ENCODE results near the gene SLC9A8.
A peak's percentile ranks its signal among the peaks of the same experiment; 100 is the strongest.

SLC9A8 gene

GRCh38 chr20:49919009-49919408 is 106.4 kb downstream of the SLC9A8 start:
- no peak for DNase-seq

- no peak for DNase-seq
Measured at GRCh38 chr20:49919461-49919860, 106.8 kb downstream of the SLC9A8 start.

GRCh38 chr20:49924247-49924646 is 111.6 kb downstream of the SLC9A8 start:
- DNase-seq: no peak

- no peak for DNase-seq
Measured at GRCh38 chr20:49925901-49926454, 113.3 kb downstream of the SLC9A8 start.

DNA sequence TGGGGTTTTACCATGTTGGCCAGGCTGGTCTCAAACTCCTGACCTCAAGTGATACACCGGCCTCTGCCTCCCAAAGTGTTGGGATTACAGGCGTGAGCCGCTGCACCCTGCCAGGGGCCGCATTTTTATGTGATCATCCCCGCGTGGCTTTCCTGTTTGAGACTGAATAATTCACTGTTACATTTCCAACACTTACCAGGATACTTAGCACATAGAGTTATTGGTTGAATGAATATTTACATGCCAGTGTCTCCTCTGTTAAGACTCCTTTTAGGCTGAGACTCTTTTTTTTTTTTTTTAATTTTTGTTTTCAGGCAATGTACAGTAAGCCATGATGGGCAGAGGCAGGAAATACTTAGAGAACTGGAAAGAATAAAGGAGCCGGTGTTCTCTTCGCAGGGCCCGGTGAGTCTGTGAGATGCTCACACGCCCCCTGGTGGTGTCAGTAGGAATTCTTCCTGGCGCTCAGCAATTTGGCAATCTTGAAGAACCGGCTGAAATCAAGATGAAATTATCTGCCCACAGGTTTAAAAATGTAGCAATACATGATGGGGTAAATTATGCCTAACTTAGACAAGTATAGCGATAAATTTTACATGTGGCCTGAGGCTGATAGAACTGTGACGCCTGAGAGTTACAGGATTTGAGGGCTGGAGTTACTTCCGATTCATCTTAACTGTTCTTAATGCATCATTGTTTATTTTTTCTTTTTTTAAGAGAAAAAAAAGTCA is 115.9 kb downstream of the SLC9A8 start:
- peak; percentile 85 for DNase-seq

GRCh38 chr20:49929142-49929494 is 116.5 kb downstream of the SLC9A8 start:
- no peak for DNase-seq

DNA sequence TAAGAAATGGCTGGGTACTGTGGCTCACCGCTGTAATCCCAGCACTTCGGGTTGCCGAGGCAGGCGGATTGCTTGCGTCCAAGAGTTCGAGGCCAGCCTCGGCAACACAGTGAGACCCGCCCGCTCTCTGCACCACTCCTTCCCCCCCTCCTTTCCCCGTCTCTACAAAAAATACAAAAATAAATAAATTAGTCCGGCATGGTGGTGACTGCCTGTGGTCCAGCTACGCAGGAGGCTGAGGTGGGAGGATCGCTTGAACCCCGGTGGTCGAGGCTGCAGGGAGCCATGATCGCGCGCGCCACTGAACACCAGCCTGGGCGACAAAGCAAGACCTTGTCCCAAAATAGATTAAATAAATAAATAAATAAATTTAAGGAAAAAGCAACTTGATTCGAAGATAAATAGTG is 123.1 kb downstream of the SLC9A8 start:
- DNase-seq: no peak

DNA sequence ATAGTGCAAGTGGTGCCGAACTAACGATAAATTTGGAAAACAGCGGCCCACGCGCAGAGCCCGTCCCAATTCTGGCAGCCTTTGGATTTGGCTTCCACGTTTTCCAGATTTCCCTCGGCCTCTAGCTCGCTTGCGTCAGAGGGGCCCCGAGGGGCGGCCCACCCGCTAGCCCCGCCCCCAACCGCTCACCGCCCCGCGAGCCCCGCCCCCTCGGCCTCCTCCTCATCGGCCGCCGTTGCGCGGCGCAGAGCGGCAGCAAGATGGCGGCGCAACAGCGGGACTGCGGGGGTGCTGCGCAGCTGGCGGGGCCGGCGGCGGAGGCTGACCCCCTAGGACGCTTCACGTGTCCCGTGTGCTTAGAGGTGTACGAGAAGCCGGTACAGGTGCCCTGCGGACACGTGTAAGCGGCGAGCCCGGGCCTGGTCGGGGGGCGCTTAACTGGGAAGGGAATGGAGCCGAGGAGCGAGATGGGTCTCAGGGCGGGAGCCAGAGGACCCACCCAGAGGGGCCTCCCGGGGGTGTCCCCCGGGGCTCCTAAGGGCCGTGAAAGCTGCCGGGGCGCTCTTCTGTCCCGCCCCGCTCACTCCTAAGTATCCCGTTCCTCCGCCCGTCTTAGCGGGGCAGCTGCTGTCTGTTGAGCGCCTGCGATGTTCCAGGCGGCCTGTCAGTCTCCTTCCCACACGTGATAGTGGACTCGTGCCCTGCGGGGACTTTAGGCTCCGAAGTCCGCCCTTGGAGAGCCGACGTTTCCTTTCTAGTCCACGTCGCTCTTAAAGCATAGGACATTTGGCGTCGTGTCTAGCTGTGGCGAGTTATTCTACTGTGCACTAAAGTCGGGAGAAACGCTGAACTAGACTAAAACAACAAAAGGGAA is 123.8 kb downstream of the SLC9A8 start, which contains the start of gene RNF114:
Gene RNF114 (plus strand): TSS at position 245 of the 874 bp plus-strand sequence. CDS start 16 bp downstream, at position 261.
- peak; percentile 93 for DNase-seq

DNA sequence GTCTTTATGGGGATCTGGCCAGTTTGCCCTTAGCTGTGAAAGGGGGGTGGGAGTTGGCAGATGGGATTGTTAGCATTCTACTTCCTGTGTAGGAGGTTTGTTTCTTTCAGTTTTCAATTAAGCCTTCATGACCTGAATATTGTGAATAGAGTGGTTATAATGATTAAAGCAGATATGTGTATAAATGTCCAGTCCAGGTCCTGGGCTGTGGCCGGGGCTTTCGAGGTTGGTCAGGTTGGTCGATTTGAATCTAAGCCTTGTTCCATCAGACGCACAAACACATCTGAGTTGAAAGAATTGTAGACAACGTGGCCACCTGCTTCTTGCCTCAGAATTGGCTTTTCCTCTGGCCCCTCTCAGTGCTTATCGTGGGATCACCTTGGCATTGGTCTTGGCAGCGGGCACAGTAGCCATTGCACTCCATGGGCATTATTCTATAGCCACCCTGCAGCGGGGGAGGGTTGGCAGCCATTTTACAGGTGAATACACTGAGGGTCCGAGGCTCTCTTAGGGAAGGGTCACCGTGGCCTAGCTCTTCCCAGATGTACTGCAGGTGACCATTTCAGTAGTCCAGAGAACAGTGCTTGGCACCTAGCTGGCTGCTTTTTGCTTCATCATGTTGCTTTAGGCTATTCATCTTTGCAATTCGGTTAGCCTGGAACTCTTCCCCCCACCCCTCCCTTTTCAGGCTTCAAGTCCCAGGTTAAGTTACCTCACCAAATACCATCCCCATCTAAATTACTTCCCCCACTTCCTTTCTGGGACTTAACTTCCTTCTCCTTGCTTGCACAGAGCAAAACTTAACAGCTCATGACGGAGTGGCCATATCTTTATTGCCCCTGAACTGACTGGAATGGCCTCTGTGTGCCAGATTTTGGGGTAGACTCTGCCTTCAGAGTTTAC is 124.7 kb downstream of the SLC9A8 start:
- DNase-seq: peak; percentile 63

DNA sequence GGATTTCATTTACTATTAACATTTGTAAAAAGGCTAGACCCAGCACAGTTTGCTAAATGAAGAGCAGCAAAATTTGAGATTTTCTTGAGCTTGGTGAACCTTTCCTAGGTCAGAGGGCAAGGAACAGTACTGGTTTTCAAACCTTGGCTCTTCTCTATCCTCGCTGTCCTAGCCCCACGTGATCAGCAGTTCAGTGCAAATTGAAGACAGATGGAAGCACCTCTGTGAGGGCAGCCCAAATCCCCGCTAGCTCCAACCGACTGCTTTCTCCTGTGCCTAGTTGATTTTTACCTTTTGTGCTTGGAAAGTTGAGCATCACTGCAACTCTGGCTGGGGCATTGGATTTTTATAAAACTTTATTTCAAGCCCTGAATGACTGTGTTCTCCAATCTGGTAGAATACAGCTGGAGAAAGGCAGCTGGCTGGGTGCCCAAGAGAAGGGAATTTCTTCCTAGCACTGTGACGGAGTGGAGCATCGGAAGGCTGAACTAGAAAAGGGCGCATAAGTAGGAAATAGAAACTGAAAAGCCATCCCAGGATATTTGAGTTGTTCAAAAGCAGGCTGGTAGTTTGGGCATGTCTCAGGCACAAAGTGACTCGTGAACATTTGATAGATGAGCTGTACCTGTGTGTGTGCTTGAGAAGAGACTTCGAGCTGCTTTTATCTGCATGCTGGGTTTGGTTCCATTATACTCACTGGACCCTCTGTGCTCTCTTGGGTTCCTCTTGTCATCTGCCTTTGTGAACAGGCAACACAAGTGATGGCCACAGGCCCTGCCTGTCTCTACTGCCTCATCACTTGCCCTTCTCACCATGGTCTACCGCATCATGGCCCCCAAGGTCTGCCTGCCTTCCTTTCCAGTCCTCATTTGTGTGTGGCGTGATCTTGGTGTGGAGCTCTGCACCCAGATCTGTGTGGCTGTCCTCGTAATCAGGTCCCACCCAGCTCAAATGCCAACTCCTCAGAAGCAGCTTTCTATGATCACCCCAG is 125.8 kb downstream of the SLC9A8 start:
- DNase-seq: no peak

DNA sequence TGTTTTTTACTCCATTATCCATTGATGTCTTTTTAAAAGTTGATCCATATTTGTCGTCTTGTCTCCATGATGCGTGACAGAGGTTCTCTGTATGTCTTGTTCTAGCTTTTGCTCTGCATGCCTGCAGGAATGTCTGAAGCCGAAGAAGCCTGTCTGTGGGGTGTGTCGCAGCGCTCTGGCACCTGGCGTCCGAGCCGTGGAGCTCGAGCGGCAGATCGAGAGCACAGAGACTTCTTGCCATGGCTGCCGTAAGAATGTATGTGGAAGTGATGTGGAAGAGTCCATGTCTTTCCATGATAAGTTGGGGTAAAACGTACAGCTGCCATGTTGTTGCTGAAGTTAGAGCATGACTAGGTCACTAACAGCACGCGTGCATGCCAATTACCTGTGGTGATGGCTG is 128.8 kb downstream of the SLC9A8 start:
- DNase-seq: no peak
